H1 (cell line): ENCODE results near the gene SLC47A2. TPM values are rescaled to one million over a fixed set of nuclear protein-coding genes. Genes with fewer than 3 reads are reported as not detected.

Source experiments
- HDAC2 ChIP-seq, 2 experiments: fragments of 300-600 bp in 1 of 2; sonication (generic) in 1 of 2; IDR thresholded peaks; 2 replicates each; pipeline ENCODE4 v1.6.1; 2011 to 2012; ENCODE audit warnings: low read depth in 2 of 2, low read length in 2 of 2, mild to moderate bottlenecking in 2 of 2, moderate library complexity in 2 of 2, borderline replicate concordance in 1 of 2, inconsistent platforms in 1 of 2
- polyA plus RNA-seq, 7 experiments: library from polyadenylated mRNA; depleted of rRNA in 3 of 7; stranded (reverse) in 5 of 7; unstranded in 2 of 7; fragments of >200 nt in 5 of 7; fragments of 200-250 nt in 2 of 7; gene quantifications; 1 replicate in 5 of 7; 2 replicates in 1 of 7; 4 replicates in 1 of 7; pipeline versions ENCODE4 v1.2.1 to v1.2.3, GENCODE V29; 2011 to 2013; ENCODE audit warnings: missing spikeins in 2 of 7, mixed read lengths in 2 of 7
- total RNA-seq: library from RNA; stranded (reverse); fragmentation: NEBNext Ultra II Directional; extraction: Animal tissue kit (Norgen Biotek cat#: 25700); gene quantifications from 2 replicates; pipeline ENCODE4 v1.2.1, GENCODE V29; 2021
- TF ChIP-seq, protein P1 (sequence below): fragments of 300-600 bp; sonication (generic); IDR thresholded peaks from 2 replicates; pipeline ENCODE4 v1.7.1; 2012; ENCODE audit warnings: low read length, moderate library complexity, mild to moderate bottlenecking, inconsistent platforms; ENCODE audit not compliant: insufficient replicate concordance

SLC47A2 gene
- total and polyA plus RNA-seq, 2 of the 8 experiments (the other 6 are each of a cell fraction or from before 2014, with no cell fraction given) = not detected

DNA sequence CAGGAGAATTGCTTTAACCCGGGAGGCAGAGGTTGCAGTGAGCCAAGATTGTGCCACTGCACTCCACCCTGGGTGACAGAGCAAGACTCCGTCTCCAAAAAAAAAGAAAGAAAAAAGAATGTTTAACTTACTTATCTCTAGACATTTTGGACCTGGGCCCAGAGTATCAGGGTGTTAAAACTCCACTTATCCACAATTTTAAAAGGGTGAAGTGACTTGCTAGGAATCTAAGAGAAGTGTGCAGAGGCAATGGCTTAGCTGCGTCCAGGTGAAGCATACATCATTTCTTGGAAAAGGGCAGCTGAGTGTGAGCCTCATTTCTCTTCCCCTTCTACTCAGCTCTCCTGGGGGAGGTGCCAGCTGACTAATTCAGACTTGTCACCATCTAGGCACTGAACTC, 42.8 kb downstream of the SLC47A2 start (continued):
- TF ChIP-seq, protein P1, sequence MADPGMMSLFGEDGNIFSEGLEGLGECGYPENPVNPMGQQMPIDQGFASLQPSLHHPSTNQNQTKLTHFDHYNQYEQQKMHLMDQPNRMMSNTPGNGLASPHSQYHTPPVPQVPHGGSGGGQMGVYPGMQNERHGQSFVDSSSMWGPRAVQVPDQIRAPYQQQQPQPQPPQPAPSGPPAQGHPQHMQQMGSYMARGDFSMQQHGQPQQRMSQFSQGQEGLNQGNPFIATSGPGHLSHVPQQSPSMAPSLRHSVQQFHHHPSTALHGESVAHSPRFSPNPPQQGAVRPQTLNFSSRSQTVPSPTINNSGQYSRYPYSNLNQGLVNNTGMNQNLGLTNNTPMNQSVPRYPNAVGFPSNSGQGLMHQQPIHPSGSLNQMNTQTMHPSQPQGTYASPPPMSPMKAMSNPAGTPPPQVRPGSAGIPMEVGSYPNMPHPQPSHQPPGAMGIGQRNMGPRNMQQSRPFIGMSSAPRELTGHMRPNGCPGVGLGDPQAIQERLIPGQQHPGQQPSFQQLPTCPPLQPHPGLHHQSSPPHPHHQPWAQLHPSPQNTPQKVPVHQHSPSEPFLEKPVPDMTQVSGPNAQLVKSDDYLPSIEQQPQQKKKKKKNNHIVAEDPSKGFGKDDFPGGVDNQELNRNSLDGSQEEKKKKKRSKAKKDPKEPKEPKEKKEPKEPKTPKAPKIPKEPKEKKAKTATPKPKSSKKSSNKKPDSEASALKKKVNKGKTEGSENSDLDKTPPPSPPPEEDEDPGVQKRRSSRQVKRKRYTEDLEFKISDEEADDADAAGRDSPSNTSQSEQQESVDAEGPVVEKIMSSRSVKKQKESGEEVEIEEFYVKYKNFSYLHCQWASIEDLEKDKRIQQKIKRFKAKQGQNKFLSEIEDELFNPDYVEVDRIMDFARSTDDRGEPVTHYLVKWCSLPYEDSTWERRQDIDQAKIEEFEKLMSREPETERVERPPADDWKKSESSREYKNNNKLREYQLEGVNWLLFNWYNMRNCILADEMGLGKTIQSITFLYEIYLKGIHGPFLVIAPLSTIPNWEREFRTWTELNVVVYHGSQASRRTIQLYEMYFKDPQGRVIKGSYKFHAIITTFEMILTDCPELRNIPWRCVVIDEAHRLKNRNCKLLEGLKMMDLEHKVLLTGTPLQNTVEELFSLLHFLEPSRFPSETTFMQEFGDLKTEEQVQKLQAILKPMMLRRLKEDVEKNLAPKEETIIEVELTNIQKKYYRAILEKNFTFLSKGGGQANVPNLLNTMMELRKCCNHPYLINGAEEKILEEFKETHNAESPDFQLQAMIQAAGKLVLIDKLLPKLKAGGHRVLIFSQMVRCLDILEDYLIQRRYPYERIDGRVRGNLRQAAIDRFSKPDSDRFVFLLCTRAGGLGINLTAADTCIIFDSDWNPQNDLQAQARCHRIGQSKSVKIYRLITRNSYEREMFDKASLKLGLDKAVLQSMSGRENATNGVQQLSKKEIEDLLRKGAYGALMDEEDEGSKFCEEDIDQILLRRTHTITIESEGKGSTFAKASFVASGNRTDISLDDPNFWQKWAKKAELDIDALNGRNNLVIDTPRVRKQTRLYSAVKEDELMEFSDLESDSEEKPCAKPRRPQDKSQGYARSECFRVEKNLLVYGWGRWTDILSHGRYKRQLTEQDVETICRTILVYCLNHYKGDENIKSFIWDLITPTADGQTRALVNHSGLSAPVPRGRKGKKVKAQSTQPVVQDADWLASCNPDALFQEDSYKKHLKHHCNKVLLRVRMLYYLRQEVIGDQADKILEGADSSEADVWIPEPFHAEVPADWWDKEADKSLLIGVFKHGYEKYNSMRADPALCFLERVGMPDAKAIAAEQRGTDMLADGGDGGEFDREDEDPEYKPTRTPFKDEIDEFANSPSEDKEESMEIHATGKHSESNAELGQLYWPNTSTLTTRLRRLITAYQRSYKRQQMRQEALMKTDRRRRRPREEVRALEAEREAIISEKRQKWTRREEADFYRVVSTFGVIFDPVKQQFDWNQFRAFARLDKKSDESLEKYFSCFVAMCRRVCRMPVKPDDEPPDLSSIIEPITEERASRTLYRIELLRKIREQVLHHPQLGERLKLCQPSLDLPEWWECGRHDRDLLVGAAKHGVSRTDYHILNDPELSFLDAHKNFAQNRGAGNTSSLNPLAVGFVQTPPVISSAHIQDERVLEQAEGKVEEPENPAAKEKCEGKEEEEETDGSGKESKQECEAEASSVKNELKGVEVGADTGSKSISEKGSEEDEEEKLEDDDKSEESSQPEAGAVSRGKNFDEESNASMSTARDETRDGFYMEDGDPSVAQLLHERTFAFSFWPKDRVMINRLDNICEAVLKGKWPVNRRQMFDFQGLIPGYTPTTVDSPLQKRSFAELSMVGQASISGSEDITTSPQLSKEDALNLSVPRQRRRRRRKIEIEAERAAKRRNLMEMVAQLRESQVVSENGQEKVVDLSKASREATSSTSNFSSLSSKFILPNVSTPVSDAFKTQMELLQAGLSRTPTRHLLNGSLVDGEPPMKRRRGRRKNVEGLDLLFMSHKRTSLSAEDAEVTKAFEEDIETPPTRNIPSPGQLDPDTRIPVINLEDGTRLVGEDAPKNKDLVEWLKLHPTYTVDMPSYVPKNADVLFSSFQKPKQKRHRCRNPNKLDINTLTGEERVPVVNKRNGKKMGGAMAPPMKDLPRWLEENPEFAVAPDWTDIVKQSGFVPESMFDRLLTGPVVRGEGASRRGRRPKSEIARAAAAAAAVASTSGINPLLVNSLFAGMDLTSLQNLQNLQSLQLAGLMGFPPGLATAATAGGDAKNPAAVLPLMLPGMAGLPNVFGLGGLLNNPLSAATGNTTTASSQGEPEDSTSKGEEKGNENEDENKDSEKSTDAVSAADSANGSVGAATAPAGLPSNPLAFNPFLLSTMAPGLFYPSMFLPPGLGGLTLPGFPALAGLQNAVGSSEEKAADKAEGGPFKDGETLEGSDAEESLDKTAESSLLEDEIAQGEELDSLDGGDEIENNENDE = no peak
- no peak for TF ChIP-seq HDAC2 (IDR thresholded peaks at IDR 0.05; ENCODE audit: borderline replicate concordance in 1 of 2, low read depth in 2 of 2, low read length in 2 of 2)
